ENCODE measurements around the gene MZB1. TPM values are rescaled to one million over a fixed set of nuclear protein-coding genes. Genes with fewer than 3 reads are reported as not detected.

MZB1 gene
- polyA plus RNA-seq, 1 donor from 2014 or later, result not detected

- H2AFZ ChIP-seq (ENCODE audit: low read depth, low read length), result no peak within 1 kb of the TSS
These were observed 6.3 kb downstream of the MZB1 start, which contains the start of gene SLC23A1 for GRCh38 chr5:139383275-139383992. Gene SLC23A1, minus strand, starts transcription at chr5:139383297. Its CDS starts 44 bp downstream, at chr5:139383253.

GRCh38 chr5:139382807-139383206 is 6.9 kb downstream of the MZB1 start:
- no peaks in the 10 kb centered on the region for H4K20me1 ChIP-seq (ENCODE audit: insufficient read depth)
- H3K9me2 ChIP-seq (ENCODE audit: insufficient read depth, low read length), result no peaks in the 10 kb centered on the region
- H2AFZ ChIP-seq (ENCODE audit: low read depth, low read length), result no peak overlapping the region
- no peaks in the 10 kb centered on the region for H3K27me3 ChIP-seq (ENCODE audit: insufficient read depth, low read depth, low read length)
- H3K36me3 ChIP-seq (ENCODE audit: insufficient read depth, low read length), result no peaks in the 10 kb centered on the region
- no peak overlapping the region for H3K4me2 ChIP-seq (ENCODE audit: low read length)
- no peak overlapping the region for H3K27ac ChIP-seq (ENCODE audit: low read length)
- H3K79me2 ChIP-seq (replicated peaks; ENCODE audit: insufficient read depth, low read length), result no peaks in the 10 kb centered on the region
- no peak overlapping the region for H3K4me3 ChIP-seq (ENCODE audit: low read length)
- no peaks in the 10 kb centered on the region for H3F3A ChIP-seq (ENCODE audit: insufficient read depth, low read length, poor library complexity, severe bottlenecking)
- no peaks in the 10 kb centered on the region for H3K9me3 ChIP-seq (ENCODE audit: low read length)
- H3K9ac ChIP-seq (ENCODE audit: low read length), result no peak overlapping the region
- TF ChIP-seq EZH2 (IDR thresholded peaks at IDR 0.05; ENCODE audit: borderline replicate concordance, insufficient read depth, low read length, poor library complexity, severe bottlenecking) (no peak), MXI1 (conservative IDR thresholded peaks at IDR 0.05; ENCODE audit: poor library complexity, severe bottlenecking) (no peak), SMC3 (conservative IDR thresholded peaks at IDR 0.05; ENCODE audit: poor library complexity) (no peak), TAF1 (IDR thresholded peaks at IDR 0.05; ENCODE audit: low read depth) (no peak), RAD21 (conservative IDR thresholded peaks at IDR 0.05) (no peak), CTCF (IDR thresholded peaks at IDR 0.05; ENCODE audit: poor library complexity, severe bottlenecking) (no peak), POLR2AphosphoS5 (IDR thresholded peaks at IDR 0.05) (no peak)
- TF ChIP-seq, protein P1, sequence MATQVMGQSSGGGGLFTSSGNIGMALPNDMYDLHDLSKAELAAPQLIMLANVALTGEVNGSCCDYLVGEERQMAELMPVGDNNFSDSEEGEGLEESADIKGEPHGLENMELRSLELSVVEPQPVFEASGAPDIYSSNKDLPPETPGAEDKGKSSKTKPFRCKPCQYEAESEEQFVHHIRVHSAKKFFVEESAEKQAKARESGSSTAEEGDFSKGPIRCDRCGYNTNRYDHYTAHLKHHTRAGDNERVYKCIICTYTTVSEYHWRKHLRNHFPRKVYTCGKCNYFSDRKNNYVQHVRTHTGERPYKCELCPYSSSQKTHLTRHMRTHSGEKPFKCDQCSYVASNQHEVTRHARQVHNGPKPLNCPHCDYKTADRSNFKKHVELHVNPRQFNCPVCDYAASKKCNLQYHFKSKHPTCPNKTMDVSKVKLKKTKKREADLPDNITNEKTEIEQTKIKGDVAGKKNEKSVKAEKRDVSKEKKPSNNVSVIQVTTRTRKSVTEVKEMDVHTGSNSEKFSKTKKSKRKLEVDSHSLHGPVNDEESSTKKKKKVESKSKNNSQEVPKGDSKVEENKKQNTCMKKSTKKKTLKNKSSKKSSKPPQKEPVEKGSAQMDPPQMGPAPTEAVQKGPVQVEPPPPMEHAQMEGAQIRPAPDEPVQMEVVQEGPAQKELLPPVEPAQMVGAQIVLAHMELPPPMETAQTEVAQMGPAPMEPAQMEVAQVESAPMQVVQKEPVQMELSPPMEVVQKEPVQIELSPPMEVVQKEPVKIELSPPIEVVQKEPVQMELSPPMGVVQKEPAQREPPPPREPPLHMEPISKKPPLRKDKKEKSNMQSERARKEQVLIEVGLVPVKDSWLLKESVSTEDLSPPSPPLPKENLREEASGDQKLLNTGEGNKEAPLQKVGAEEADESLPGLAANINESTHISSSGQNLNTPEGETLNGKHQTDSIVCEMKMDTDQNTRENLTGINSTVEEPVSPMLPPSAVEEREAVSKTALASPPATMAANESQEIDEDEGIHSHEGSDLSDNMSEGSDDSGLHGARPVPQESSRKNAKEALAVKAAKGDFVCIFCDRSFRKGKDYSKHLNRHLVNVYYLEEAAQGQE (IDR thresholded peaks at IDR 0.05; ENCODE audit: borderline replicate concordance), result no peak

More at GRCh38 chr5:139383275-139383992, 6.3 kb downstream of the MZB1 start, which contains the start of gene SLC23A1:
- H3K36me3 ChIP-seq (ENCODE audit: insufficient read depth, low read length), result no peaks in the 10 kb centered on the region
- no peaks in the 10 kb centered on the region for H3K27me3 ChIP-seq (ENCODE audit: insufficient read depth, low read depth, low read length)
- no peaks in the 10 kb centered on the region for H3K9me2 ChIP-seq (ENCODE audit: insufficient read depth, low read length)
- no peak within 1 kb of the TSS for H3K9ac ChIP-seq (ENCODE audit: low read length)
- no peak within 1 kb of the TSS for H3K4me3 ChIP-seq (ENCODE audit: low read length)
- H3K27ac ChIP-seq (ENCODE audit: low read length), result no peak within 1 kb of the TSS
- H3K4me2 ChIP-seq (ENCODE audit: low read length), result no peak within 1 kb of the TSS
- no peaks in the 10 kb centered on the region for H4K20me1 ChIP-seq (ENCODE audit: insufficient read depth)
- no peaks in the 10 kb centered on the region for H3K79me2 ChIP-seq (replicated peaks; ENCODE audit: insufficient read depth, low read length)
- no peaks in the 10 kb centered on the region for H3K9me3 ChIP-seq (ENCODE audit: low read length)
- TF ChIP-seq CTCF (IDR thresholded peaks at IDR 0.05; ENCODE audit: poor library complexity, severe bottlenecking) (no peak), SMC3 (conservative IDR thresholded peaks at IDR 0.05; ENCODE audit: poor library complexity) (no peak), MXI1 (conservative IDR thresholded peaks at IDR 0.05; ENCODE audit: poor library complexity, severe bottlenecking) (no peak), EZH2 (IDR thresholded peaks at IDR 0.05; ENCODE audit: borderline replicate concordance, insufficient read depth, low read length, poor library complexity, severe bottlenecking) (no peak), TAF1 (IDR thresholded peaks at IDR 0.05; ENCODE audit: low read depth) (no peak), EP300 (conservative IDR thresholded peaks at IDR 0.05; ENCODE audit: poor library complexity, severe bottlenecking) (no peak), POLR2AphosphoS5 (IDR thresholded peaks at IDR 0.05) (no peak), RAD21 (conservative IDR thresholded peaks at IDR 0.05) (no peak)
- TF ChIP-seq, protein P1 (IDR thresholded peaks at IDR 0.05; ENCODE audit: borderline replicate concordance), result no peak
- H3F3A ChIP-seq (ENCODE audit: insufficient read depth, low read length, poor library complexity, severe bottlenecking), result no peaks in the 10 kb centered on the region

All from neural cell (in vitro differentiated cells).